Liver (tissue), 9 donors: ENCODE data around the gene MIXL1. TPM values are rescaled to one million over a fixed set of nuclear protein-coding genes. Genes with fewer than 3 reads are reported as not detected.

Experiments used
- DNase-seq: peaks from one replicate; pipeline ENCODE4 v3.0.0-alpha.2; 2017; ENCODE audit warnings: low spot score
- H3K27ac ChIP-seq, 2 donors: one replicate each; pipeline ENCODE4 v1.7.0; 2013; ENCODE audit warnings: inconsistent platforms in 2 of 2, low read length in 2 of 2, control low read depth in 1 of 2, low read depth in 1 of 2, mild to moderate bottlenecking in 1 of 2
- H3K27me3 ChIP-seq, 4 donors: one replicate each; pipeline versions ENCODE4 v1.6.1 to v1.7.0; 2013; ENCODE audit warnings: low read length in 3 of 4, inconsistent platforms in 1 of 4, mild to moderate bottlenecking in 1 of 4, moderate library complexity in 1 of 4; ENCODE audit not compliant: control insufficient read depth in 4 of 4, insufficient read depth in 4 of 4
- H3K36me3 ChIP-seq, 4 donors: one replicate each; pipeline versions ENCODE4 v1.6.1 to v1.7.0; 2013; ENCODE audit warnings: low read length in 3 of 4, mild to moderate bottlenecking in 3 of 4, low read depth in 1 of 4, moderate library complexity in 1 of 4; ENCODE audit not compliant: control insufficient read depth in 4 of 4, insufficient read depth in 3 of 4
- H3K4me1 ChIP-seq, 4 donors: one replicate each; pipeline versions ENCODE4 v1.6.1 to v1.7.0; 2013; ENCODE audit warnings: low read length in 3 of 4, mild to moderate bottlenecking in 3 of 4, moderate library complexity in 1 of 4; ENCODE audit not compliant: control insufficient read depth in 4 of 4, insufficient read depth in 4 of 4
- H3K4me3 ChIP-seq, 3 donors: one replicate each; pipeline versions ENCODE4 v1.6.1 to v1.7.0; 2013; ENCODE audit warnings: low read length in 3 of 3, control low read depth in 1 of 3, low read depth in 1 of 3, mild to moderate bottlenecking in 1 of 3
- H3K9ac ChIP-seq, 2 donors: one replicate each; pipeline ENCODE4 v1.7.0; 2013; ENCODE audit warnings: low read length in 2 of 2, mild to moderate bottlenecking in 2 of 2, moderate library complexity in 2 of 2, control low read depth in 1 of 2, low read depth in 1 of 2
- H3K9me3 ChIP-seq, 4 donors: one replicate each; pipeline versions ENCODE4 v1.6.1 to v1.7.0; 2013; ENCODE audit warnings: low read length in 3 of 4; ENCODE audit not compliant: control insufficient read depth in 4 of 4
- FOXA1 ChIP-seq: IDR thresholded peaks from 2 replicates; pipeline ENCODE4 v1.6.1; 2016; ENCODE audit warnings: antibody characterized with exemption
- FOXA2 ChIP-seq: IDR thresholded peaks from 2 replicates; pipeline ENCODE4 v1.6.1; 2016; ENCODE audit warnings: antibody characterized with exemption
- GABPA ChIP-seq, 2 donors: IDR thresholded peaks in 1 of 2; conservative IDR thresholded peaks in 1 of 2; 2 replicates each; pipeline ENCODE4 v1.6.1; 2016; ENCODE audit warnings: antibody characterized with exemption in 2 of 2, mild to moderate bottlenecking in 1 of 2, moderate library complexity in 1 of 2
- NR2F2 ChIP-seq: IDR thresholded peaks from 2 replicates; pipeline ENCODE4 v1.6.1; 2016; ENCODE audit warnings: antibody characterized with exemption
- RAD21 ChIP-seq, 2 donors: IDR thresholded peaks; 2 replicates each; pipeline ENCODE4 v1.6.1; 2016; ENCODE audit warnings: antibody characterized with exemption in 2 of 2, mild to moderate bottlenecking in 2 of 2
- RXRA ChIP-seq, 2 donors: IDR thresholded peaks; 2 replicates each; pipeline ENCODE4 v1.6.1; 2017 to 2018; ENCODE audit warnings: antibody characterized with exemption in 2 of 2, mild to moderate bottlenecking in 1 of 2
- SP1 ChIP-seq: IDR thresholded peaks from 2 replicates; pipeline ENCODE4 v1.6.1; 2018; ENCODE audit warnings: antibody characterized with exemption, mild to moderate bottlenecking
- TAF1 ChIP-seq: conservative IDR thresholded peaks from 2 replicates; pipeline ENCODE4 v1.6.1; 2016; ENCODE audit warnings: antibody characterized with exemption, mild to moderate bottlenecking
- YY1 ChIP-seq: IDR thresholded peaks from 2 replicates; pipeline ENCODE4 v1.6.1; 2016; ENCODE audit warnings: antibody characterized with exemption, mild to moderate bottlenecking
- WGBS: extraction: QIAGEN DNeasy Blood & Tissue Kit; methylation state at CpG from one replicate; pipeline ENCODE4 v1.1.7; 2013; 5-methylcytosine and 5-hydroxymethylcytosine counted together
- polyA plus RNA-seq, 2 donors: library from polyadenylated mRNA; stranded (reverse) in 1 of 2; unstranded in 1 of 2; fragments of 200-250 nt in 1 of 2; fragments of >200 nt in 1 of 2; fragmentation: Nextera tagmentation in 1 of 2; extraction: Ambion mirVana in 1 of 2; gene quantifications; one replicate each; pipeline versions ENCODE4 v1.2.1 to v1.2.3, GENCODE V29; 2013 to 2015
- total RNA-seq, 2 donors: library from RNA; depleted of rRNA; stranded (reverse); fragments of >200 nt; gene quantifications; one replicate each; pipeline ENCODE4 v1.2.3, GENCODE V29; 2014
- TF ChIP-seq, protein P1 (sequence below): IDR thresholded peaks from 2 replicates; pipeline ENCODE4 v1.6.1; 2016; ENCODE audit warnings: antibody characterized with exemption
- TF ChIP-seq, protein P2 (sequence below): IDR thresholded peaks from 2 replicates; pipeline ENCODE4 v1.6.1; 2016; ENCODE audit warnings: antibody characterized with exemption
- TF ChIP-seq, protein P3 (sequence below): fragments of 150-350 bp; IDR thresholded peaks from 2 replicates; pipeline ENCODE4 v1.5.1; 2017; ENCODE audit warnings: improper control_type of control experiment, low read depth, low read length; ENCODE audit not compliant: missing input control
- donor health status: healthy.
- donor health status: healthy.
- donor health status: healthy.
- donor health status: healthy.
- donor health status: healthy.

Gene MIXL1
- total and polyA plus RNA-seq, 4 donors: 0.05 TPM; not detected in 3

DNA sequence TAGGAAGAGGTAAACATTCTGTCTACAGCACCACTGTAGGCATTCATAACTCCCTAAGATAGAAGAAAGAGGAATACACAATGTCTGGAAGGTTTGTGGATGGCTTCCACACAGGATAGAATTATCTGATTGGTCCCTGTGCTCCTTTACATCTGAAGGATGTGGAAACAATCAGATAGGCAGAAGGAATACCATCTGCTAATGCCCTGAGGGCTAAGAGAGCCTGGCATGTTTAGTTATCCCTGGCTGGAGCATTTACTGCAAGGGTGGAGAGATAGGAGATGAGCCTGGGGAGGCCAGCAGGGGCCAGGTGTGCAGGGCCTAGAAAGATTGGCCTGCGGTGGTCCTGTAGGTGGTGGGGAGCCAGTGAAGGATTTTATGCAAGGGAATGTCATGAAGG is 28.3 kb upstream of the MIXL1 start:
- no peak overlapping the region for H3K4me3 ChIP-seq
- H3K4me1 ChIP-seq: no peaks in the 10 kb centered on the region
- DNase-seq: no peak
- H3K27me3 ChIP-seq: no peaks in the 10 kb centered on the region
- TF ChIP-seq, protein P1, sequence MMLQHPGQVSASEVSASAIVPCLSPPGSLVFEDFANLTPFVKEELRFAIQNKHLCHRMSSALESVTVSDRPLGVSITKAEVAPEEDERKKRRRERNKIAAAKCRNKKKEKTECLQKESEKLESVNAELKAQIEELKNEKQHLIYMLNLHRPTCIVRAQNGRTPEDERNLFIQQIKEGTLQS: no peak
- TF ChIP-seq, protein P2, sequence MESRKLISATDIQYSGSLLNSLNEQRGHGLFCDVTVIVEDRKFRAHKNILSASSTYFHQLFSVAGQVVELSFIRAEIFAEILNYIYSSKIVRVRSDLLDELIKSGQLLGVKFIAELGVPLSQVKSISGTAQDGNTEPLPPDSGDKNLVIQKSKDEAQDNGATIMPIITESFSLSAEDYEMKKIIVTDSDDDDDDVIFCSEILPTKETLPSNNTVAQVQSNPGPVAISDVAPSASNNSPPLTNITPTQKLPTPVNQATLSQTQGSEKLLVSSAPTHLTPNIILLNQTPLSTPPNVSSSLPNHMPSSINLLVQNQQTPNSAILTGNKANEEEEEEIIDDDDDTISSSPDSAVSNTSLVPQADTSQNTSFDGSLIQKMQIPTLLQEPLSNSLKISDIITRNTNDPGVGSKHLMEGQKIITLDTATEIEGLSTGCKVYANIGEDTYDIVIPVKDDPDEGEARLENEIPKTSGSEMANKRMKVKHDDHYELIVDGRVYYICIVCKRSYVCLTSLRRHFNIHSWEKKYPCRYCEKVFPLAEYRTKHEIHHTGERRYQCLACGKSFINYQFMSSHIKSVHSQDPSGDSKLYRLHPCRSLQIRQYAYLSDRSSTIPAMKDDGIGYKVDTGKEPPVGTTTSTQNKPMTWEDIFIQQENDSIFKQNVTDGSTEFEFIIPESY: no peak
- TF ChIP-seq RAD21 (IDR thresholded peaks at IDR 0.05) (no peak), YY1 (no peak), FOXA2 (no peak), NR2F2 (no peak), FOXA1 (no peak), SP1 (no peak), RXRA (IDR thresholded peaks at IDR 0.05) (no peak)
- TF ChIP-seq, protein P3, sequence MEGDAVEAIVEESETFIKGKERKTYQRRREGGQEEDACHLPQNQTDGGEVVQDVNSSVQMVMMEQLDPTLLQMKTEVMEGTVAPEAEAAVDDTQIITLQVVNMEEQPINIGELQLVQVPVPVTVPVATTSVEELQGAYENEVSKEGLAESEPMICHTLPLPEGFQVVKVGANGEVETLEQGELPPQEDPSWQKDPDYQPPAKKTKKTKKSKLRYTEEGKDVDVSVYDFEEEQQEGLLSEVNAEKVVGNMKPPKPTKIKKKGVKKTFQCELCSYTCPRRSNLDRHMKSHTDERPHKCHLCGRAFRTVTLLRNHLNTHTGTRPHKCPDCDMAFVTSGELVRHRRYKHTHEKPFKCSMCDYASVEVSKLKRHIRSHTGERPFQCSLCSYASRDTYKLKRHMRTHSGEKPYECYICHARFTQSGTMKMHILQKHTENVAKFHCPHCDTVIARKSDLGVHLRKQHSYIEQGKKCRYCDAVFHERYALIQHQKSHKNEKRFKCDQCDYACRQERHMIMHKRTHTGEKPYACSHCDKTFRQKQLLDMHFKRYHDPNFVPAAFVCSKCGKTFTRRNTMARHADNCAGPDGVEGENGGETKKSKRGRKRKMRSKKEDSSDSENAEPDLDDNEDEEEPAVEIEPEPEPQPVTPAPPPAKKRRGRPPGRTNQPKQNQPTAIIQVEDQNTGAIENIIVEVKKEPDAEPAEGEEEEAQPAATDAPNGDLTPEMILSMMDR: no peak
- H3K9me3 ChIP-seq: no peaks in the 10 kb centered on the region
- no peak overlapping the region for H3K27ac ChIP-seq
- WGBS: 74% methylated on average over 1 of the region's 1 CpG
- H3K9ac ChIP-seq: no peak overlapping the region
- H3K36me3 ChIP-seq: no peaks in the 10 kb centered on the region

GRCh38 chr1:226199971-226200370 is 23.5 kb upstream of the MIXL1 start:
- Histone ChIP-seq H3K4me3 (no peak overlapping the region), H3K27me3 (no peaks in the 10 kb centered on the region), H3K36me3 (no peaks in the 10 kb centered on the region), H3K9ac (no peak overlapping the region), H3K27ac (no peak overlapping the region), H3K4me1 (no peaks in the 10 kb centered on the region), H3K9me3 (no peaks in the 10 kb centered on the region)
- TF ChIP-seq FOXA2 (no peak), NR2F2 (no peak), RXRA (IDR thresholded peaks at IDR 0.05) (no peak), TAF1 (no peak), SP1 (no peak)
- DNase-seq: no peak
- 65% methylated on average over 2 of the region's 2 CpGs for WGBS

DNA sequence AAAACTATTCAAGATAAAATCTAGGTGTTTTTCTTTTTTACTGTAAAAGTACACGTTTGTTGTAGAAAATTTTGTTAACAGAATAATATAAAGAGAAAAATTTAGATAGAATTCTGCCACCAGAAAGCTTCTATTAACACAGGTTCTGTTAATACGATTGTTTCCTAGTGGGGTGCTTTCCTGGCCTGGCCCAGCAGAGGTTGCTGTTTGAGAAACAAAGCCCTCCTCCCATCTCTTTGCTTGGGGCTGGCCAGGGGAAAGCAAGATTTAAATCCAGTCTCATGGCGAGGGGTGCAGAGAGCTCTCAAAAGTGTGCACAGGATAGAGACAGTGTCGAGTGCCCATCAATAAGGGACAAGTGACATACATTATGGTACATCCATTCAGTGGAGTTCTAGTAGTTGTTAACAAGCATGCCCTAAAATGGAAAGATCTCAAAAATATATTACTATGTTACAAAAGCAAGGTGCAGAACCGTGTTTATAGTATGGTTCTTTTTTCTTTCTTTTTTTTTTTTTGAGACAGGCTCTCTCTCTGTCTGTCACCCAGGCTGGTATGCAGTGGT is 22.4 kb upstream of the MIXL1 start:
- no peaks in the 10 kb centered on the region for H3K27me3 ChIP-seq
- no peak overlapping the region for H3K4me3 ChIP-seq
- H3K36me3 ChIP-seq: no peaks in the 10 kb centered on the region
- peak in 1 of 2 donors; percentile 14 for TF ChIP-seq RAD21 (IDR thresholded peaks at IDR 0.05)
- no peak for TF ChIP-seq GABPA (IDR thresholded peaks at IDR 0.05 in 1 of 2, conservative IDR thresholded peaks at IDR 0.05 in 1 of 2)
- no peaks in the 10 kb centered on the region for H3K4me1 ChIP-seq
- no peak for DNase-seq
- WGBS: 70% methylated on average over 5 of the region's 5 CpGs
- no peak overlapping the region for H3K27ac ChIP-seq
- H3K9ac ChIP-seq: no peak overlapping the region
- no peaks in the 10 kb centered on the region for H3K9me3 ChIP-seq
